ENCODE measurements around the gene STUB1.

DNA sequence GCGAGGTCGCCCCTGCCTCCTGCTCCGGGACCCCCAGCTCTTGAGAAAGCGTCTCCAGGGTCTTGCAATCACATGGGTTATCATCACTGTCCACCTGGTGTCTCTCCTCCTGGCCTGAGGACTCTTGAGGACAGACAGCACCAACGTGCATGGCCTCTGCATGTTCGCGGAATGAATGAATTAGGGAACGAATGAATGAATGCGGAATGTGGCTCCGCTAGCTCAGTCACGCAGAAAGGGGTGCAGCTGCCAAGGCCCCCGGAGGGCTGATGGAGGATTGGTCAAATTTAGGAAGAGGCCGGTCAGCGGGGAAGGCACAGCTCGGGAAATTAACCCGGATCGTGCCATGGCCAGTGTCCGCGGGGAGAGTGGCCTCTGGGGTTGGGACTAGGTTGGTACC is 22.1 kb downstream of the STUB1 start:
- TF ChIP-seq, protein P1, sequence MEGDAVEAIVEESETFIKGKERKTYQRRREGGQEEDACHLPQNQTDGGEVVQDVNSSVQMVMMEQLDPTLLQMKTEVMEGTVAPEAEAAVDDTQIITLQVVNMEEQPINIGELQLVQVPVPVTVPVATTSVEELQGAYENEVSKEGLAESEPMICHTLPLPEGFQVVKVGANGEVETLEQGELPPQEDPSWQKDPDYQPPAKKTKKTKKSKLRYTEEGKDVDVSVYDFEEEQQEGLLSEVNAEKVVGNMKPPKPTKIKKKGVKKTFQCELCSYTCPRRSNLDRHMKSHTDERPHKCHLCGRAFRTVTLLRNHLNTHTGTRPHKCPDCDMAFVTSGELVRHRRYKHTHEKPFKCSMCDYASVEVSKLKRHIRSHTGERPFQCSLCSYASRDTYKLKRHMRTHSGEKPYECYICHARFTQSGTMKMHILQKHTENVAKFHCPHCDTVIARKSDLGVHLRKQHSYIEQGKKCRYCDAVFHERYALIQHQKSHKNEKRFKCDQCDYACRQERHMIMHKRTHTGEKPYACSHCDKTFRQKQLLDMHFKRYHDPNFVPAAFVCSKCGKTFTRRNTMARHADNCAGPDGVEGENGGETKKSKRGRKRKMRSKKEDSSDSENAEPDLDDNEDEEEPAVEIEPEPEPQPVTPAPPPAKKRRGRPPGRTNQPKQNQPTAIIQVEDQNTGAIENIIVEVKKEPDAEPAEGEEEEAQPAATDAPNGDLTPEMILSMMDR (IDR thresholded peaks at IDR 0.05): no peak
- TF ChIP-seq POLR2AphosphoS5 (IDR thresholded peaks at IDR 0.05) (no peak), EP300 (IDR thresholded peaks at IDR 0.05; ENCODE audit: low read depth) (no peak), POLR2A (IDR thresholded peaks at IDR 0.05) (no peak)

Measured in transverse colon (tissue), 4 donors.